ENCODE measurements around the gene ERCC6.
A peak's percentile ranks its signal among the peaks of the same experiment; 100 is the strongest.

The ERCC6 gene

DNA sequence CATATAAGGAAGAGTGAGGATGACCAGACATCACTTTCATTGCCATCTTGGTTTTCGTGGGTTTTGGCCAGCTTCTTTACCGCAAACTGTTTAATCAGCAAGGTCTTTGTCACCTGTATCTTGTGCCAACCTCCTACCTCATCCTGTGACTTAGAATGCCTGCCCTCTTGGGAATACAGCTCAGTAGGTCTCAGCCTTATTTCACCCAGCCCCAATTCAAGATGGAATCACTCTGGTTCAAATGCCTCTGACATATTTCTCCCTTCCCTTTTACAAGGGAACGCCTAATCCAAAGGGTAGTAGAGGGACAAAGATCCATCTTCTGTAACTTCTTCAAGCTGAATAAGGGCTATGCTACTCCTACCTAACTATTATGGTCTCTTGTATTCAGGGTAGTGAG, 4.7 kb upstream of the ERCC6 start:
- no peak for DNase-seq

DNA sequence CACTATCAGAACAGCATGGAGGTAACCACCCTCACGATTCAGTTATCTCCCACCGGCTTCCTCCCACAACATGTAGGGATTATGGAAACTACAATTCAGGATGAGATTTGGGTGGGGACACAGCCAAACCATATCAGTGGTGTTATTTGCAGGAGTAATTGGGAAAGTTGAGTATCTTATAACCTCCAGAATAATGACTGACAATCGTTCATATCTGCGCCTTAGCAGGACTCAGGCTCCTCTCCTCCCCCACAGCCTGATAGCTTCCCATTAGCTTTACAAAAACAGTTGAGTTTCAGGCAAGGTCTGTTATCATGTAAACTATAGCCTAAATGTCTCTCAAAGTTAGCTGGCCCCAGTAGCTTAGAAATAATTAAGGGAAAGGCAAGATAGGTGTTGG, 3.4 kb upstream of the ERCC6 start:
- no peak for DNase-seq

DNA sequence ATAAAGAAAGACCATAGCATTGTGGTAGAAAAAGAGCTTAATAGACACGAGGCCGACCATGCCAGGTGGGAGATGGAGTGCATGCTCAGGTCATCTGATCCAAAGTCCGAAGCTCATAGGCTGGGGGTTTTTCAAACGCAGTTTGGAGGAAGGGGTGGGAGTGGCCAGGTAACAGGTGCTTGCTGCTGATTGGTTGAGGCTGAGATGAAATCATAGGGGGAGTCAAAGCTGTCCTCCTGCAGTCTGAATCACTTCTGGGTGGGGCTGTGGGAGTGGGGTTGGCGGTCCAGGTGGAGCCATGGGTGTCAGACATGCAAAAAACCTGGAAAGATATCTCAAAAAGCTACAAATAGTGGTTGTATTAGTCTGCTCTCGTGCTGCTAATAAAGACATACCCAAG, 2.8 kb upstream of the ERCC6 start:
- no peak for DNase-seq

DNA sequence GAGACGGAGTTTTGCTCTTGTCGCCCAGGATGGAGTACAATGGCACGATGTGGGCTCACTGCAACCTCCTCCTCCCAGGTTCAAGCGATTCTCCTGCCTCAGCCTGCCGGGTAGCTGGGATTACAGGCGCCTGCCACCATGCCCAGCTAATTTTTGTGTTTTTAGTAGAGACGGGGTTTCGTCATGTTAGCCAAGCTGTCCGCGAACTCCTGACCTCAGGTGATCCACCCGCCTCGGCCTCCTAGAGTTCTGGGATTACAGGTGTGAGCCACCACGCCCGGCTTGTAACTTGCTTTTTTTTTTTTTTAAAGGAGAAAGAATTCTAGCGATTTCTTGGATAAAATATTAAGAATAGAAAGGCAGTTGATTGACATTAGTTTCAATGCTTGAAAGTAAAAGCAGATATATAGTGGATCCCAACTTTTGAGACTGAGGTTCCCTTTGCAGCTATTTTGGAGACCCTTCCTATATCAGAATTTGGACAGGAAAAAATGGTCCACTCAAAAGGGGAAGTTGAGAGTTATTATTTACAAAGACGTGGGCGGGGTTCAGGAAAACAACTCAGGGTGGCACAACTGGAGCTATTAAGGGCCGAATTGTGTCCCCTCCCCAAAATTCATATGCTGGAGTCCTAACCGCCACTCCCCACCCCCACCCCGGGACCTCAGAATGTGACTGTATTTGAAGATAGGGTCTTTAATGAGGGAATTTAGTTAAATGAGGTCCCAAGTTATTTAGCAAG, 1.3 kb upstream of the ERCC6 start:
- DNase-seq: no peak

DNA sequence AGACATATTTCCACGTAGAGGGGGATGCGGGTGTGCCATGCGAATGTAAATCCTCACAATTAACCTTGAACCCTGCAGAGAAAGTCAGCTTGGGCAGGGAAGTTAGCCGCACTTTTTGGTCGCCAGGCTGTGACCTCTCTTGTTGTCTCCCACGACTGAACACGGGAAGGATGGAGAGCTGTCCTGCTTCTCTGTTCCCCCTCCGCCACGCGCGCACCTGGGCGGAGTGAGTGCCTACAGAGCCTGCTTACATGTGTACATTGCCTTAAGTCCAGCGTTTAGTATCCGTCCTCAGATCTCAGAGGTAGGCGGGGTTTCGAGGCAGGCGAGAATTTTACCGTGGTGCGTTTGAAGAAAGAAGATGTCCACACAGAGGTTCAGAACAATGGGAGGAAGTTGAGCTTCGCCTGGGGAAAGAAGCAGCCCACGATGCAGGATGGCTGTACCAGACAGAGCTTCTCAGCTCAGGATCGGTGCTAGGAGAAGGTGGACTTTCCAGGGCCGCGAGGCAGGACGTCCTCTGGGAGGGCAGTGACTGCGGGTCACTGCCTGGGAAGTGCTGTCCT, 482 bp upstream of the ERCC6 start:
- peak; percentile 36 for DNase-seq

DNA sequence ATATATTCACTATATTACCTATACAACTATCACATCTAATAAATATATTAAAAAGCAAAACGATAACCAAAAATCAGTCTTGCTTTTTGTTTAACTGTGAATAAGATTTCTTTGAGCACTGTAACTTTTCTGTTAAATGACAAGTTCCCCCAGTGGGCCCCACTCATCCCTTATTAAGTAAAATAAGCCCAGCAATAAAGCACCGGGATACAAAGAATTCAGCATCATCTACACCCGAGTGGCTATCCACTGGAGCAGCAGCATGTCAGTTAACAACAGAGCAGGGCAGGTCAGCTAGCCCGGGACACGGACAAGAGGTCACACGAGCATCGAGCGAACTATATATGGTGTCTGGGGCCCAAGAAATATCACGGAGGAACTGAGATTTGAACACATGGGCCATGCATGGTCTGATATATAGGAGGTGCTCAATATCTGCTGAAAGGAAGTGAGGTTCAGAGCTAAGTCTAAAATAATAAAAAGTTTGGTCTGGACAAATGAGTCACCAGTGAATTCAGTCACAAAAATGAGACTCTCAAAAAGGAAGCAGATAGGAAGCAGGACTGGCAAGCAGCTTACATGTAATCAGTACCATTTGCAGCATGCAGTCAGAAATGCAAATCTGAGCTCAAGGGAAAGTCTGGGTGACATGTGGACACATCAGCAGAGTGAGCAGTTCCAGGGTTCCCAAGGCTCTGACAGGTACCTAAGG, 4.1 kb downstream of the ERCC6 start:
- no peak for DNase-seq

DNA sequence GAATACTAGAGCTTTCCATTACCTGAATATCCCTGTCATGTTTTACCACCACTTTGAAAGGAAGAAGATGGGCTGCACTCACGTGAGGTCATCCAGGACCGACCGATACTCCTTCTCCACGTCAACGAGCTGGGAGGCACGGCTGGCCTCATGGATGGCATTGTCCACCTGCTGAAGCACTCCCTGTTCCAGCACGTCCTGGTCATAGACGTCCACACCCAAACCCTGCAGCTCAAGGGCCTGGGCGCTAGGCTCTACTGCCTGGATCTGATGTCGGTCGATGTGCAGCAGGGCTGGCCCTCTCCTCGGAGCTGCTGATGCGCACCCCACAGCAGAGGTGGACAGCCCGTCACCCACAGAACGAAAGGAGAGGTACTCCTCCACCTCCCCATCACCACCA, 6.5 kb downstream of the ERCC6 start:
- no peak for DNase-seq

DNA sequence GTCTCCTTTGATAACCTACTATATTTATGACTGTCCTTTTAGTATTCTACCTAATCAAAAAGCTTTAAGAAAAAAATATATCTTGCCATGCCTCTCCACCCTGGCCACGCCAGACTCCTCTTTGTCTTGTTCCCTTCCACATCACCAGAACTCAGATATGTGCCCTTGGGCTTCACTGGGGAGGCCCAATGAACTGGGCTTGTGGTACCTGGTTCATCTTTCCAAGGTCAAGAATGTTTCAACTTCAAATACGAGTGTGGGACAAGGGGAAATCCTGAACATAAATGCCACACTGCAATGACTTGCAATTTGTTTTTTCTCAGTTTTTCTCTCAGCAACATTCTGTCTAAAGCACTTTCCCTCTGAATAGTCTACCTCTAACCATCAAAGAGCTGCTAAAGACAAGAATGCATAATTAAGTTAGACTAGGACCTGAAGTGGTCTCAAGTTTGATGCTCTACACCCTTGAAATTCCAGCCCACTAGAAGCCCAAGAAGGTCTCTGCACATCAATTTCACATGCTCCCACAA, 9.9 kb downstream of the ERCC6 start:
- DNase-seq: no peak

DNA sequence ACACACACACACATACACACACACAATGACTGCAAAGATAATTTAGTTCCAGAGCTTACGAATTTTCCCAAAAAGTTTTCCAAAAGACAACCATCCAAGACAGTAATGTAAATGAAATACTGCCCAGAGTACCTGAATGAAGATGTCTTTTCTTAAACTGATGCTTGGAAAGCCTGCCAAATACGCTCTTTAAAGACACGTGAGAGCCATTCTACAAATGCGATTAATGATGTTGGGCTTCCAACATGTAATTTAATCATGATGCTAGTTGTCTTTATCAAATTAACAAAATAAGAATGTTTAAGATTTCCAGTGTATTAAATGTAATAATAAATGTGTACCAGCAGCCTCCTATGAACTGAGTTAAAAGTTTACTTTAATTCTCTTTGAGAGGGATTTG, 11.1 kb downstream of the ERCC6 start:
- DNase-seq: no peak

DNA sequence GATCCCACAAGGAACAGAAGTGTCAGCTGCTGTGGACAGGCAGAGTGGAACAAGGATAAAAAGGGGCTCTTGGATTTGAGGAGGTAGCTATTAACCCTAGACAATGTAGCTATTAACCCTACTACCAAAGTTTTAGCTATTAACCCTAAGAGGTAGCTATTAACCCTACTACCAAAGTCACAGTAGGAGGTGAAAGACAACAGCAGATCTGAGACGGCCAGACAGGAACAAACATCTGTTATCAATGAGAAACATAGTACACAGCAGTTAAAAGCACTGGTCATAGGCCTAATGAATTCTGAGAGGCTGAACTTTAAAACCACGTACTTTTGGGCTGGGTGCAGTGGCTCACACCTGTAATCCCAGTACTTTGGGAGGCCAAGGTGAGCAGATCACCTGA, 11.9 kb downstream of the ERCC6 start:
- no peak for DNase-seq

DNA sequence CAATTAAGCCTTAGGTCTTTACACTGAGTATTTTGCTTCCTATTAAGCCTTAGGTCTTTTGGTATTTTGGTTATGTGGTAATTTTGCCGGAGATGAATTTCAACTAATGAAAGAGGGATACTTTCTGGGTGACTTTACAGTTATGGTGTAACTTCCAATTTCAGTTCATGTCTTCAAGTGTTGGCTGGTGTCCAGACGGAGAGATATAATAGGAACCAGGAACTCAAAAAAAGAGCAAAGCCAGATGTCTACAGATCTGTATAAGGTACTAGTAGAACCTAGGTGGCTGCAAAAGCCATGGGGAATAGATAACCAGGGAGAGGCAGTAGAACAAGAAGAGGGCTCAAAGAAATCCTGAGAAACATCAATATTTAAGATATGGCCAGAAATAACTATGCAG, 12.3 kb downstream of the ERCC6 start:
- DNase-seq: no peak

DNA sequence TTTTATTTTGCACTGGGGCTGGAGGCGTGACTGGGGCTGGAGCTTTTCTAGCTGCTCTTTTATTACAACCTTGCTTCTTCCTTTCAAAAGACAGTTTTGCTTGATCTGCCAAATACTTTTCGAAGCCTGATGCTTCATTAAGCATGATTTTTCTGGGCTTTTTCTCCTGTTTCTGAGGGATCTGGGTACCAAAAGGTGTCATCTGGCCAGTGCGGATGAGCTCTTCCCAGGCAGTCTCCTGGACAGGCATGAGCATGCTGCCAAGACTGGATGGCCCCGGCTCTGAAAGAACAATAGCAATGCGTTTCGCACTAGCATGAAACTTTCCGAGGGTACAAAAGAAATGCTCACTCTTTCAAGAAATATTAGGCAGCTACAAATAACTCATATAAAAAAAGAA, 14.4 kb downstream of the ERCC6 start:
- no peak for DNase-seq

DNA sequence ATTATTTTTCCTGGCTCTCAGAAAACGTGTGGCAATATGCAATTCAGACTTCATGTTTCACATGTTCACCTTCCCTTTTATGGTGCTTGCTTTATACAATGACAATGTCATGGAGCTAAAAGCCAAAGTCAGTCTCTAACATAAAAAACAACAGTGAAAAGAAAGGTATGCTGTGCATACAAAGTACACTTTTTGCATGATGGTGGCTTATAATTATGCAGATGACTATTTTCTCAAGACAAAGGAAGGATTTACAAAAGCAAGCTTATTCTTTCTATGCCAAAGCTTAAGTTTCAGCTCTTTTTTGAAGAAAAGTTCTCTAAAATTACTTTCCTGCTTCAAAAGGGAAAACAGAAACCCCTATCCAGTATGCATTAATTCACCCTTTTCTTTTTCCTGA, 15.6 kb downstream of the ERCC6 start:
- DNase-seq: no peak

DNA sequence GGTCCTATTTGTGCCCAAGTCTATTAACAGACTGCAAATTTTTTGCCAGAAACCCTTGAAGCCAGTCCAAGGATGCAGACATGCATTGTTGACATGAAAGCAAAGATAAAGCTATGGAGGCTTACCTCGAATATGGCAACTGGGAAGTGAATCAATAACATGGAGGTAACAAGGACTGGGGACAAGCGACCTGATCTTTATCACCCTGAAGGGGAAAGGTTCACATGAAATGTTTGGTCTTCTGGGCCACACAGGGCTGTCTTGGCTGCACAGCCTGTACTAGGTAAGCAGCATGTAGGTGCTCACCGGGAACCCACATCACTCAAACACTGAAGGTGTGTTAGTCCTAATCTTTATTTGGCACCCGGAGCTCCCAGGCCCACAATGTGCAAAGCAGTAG, 17.9 kb downstream of the ERCC6 start:
- no peak for DNase-seq

DNA sequence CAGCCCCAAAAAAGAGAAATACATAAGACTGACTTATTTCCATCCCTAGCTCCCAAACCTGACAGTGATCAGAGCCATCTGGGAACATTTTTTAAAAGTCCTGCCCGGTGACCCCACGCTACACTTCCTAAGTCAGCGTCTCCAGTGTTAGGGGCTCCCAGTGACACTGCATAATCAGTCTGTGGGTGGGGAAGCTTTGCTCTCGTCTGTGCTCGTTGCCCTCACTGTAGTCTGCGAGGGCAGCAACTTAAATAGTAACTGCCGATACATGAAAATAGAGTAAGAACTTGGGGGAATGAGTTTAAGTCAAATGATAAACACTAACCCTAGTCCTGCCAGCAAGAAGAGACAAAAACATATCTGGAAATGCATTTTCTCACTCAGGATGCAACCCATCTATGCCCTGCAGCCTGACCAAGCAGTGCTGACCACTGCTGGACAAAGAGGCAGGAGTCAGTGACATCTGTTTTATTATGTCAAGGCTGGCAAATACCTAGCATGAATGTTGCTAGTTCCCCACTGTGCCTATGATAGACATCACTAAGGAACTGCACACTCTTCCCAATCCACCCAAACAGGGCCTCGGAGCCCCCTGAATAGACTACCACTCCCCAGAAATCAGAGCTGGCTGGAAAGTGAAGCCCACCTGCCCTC, 18.7 kb downstream of the ERCC6 start:
- no peak for DNase-seq

DNA sequence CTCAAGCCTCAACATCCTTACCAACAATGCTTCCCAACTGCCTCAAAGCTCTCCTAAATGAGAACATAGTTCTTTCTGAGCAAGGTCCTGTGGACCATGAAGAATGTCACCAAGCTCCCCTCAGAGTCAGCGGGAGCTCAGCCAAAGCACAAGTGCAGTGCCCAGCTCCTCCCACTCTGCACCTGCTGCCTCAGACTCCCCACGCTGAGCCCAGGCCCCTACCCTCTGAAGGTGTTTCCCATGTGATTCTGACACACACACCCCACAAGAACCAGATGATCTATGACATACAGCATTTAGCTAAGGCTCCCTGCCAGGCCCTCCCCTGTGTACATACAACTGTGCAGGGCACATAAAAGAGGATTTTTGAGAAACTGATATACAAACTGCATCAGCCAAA, 19.2 kb downstream of the ERCC6 start:
- no peak for DNase-seq

DNA sequence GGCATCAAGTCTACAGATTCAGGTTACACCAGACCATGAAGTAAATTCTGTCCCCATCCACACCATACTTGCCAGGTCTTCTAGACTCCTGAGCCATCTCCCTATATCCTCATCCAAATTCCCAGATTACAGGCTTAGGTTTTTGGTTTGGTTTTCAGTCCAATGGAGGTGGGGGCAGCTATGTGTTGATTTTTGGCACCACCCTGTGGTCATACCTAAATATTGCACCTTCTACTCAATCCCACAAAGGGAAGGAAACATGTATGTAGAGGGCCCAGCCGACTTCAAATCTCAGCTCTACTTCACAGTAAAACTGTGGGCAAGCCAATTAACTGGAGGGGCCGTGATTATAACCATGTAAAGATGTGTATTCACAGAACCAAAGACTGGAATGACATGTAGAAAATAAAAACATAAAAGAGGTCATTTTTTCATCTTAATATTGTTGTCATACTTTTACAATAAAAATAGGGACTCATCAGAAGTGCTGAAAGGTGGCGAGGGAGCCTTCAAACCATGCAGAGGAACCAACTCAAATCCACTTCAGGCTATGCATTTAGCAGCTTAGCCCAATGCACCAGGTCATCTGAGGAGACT, 19.8 kb downstream of the ERCC6 start:
- DNase-seq: no peak

DNA sequence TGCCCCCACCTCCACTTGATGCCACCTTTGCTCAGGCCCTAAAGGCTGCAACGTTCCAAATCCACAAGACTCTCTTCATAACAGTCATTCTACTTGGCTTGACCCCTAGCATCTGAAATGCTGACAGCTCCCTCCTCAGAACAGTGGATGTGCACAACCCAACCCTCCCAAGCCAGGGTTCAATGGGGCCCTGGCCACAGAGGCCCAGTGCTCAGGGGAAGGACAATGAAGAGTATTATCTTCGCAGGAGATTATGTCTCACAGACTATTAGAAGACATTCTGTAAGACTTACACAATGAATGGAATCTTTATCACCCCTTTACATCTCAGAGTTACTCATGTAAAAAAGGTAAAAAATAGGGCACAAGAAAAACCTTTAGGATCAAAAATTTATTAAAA, 20.4 kb downstream of the ERCC6 start:
- no peak for DNase-seq

DNA sequence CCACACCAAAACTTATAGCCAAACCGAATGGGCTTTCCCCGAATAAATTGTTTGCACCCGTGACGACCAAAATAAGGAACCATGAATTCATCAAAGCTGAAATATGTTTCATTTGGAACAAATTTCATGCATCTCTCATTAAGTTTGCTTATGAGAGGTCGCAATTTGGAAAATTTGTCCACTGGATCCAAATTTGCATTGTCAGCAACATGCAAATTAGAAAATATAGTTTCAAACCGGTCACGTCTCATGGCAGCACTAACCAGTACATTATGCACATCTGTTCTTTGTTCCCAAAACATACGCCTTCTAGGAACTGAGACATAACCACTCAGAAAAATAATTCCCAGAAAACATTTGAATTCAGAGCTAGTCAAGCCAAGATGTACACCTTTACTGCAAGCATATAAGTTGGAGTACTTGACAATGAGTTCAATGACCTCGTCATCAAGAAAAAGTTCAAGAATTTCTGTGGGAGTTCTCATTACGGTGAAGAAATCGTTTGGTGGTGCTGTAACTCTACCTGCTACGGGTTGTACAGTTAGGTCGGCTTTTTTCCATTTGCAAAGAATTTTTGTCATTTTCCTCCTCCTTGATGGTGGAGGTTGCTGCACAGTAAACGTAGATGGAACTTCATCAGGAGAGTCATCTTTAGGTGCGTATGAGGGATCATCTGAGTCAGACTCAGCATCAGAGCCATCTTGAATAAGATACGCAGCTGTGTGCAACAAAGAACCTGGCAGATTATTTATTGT, 22.5 kb downstream of the ERCC6 start:
- DNase-seq: no peak

DNA sequence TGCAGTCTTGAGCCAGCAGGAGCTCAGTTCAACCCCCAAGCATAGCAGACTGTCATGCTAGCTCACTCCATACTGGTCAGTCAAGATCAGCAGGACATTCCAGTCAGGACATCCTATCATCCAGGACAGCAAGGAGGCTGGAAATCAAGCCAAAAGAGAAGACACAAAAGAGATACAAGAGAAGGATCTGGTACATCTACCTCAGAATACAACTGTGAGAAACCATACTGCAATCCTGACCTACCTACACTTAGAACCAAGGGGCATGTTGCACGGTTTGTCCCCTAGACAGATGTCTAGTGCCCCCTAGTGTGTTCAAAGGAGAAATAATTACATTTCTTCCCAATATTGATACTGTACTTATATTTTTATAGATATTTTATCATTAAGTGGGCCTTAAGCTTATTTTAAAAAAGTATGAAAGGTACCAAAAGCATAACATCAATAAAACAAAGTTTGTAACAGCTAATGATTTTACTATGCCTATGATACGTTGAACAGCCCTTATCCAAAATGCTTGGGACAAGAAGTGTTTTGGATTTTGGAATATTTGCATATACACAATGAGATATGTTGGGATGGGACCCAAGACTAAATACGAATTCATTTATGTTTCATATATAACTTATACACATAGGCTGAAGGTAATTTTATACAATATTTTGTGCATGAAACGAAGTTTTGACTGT, 26.7 kb downstream of the ERCC6 start:
- DNase-seq: peak; percentile 7

DNA sequence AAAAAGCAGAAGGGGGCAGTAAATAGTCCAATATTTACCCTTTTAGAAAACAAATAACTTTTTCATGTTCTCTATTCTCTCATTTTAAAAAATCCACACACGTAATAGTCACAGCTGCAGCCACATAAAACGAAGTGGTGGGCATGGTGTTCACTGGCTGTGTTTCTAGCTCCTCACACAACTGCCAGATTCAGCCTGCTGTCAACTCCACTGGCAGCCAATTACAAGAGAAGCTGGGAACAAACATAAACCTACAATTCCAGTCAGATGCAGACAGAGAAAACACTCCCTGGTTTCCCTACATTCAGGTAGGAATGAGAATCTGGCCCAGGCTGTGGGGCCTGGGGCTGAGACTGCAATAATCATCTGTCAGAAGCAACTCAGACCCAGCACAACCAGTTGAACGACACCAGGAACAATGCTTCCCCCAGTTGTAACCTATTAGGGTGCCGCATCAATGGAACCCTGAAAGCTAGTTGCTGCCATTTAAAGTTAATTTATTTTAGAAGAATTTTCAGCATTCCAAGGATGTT, 29.1 kb downstream of the ERCC6 start:
- no peak for DNase-seq

DNA sequence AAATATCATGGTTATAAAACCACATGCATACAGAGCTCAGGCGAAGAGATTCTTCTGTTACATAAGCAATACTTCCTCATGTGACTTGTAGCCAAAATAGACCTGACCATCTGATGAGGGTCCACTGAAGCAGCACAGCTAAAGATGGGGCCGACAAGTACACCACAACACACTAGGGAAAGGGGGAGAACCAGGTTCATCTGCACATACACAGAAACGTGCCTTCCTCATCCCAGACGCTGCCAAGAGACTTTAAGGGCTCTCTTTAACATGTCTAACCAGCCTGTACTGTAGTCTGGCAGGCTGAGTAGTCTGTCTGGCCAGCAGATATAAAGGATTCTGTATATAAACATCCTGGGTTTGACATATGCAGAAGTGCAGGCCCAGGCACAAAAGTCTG, 30.3 kb downstream of the ERCC6 start:
- no peak for DNase-seq
